ENCODE results near the gene TRIM41. TPM values are rescaled to one million over a fixed set of nuclear protein-coding genes. Genes with fewer than 3 reads are reported as not detected.

TRIM41 gene
- total and polyA plus RNA-seq, 9 of the 15 experiments (the other 6 are each of a cell fraction or from before 2014, with no cell fraction given): 1.8 to 47.6 (median 20.9) TPM

- TF ChIP-seq RBM25 (IDR thresholded peaks at IDR 0.05; ENCODE audit: low read depth, low read length, severe bottlenecking): no peak
- TF ChIP-seq ZKSCAN8 (CRISPR knock-in tag; IDR thresholded peaks at IDR 0.05): no peak
- TF ChIP-seq EGR1 (conservative IDR thresholded peaks at IDR 0.05): no peak
- no peak for TF ChIP-seq ARID3B (CRISPR knock-in tag; IDR thresholded peaks at IDR 0.05; ENCODE audit: borderline replicate concordance)
- TF ChIP-seq SRF (CRISPR knock-in tag; IDR thresholded peaks at IDR 0.05): no peak
- TF ChIP-seq DPF2 (IDR thresholded peaks at IDR 0.05): no peak
- no peak for TF ChIP-seq YBX1 (IDR thresholded peaks at IDR 0.05)
- no peak for TF ChIP-seq CHCHD3 (CRISPR knock-in tag; IDR thresholded peaks at IDR 0.05)
- TF ChIP-seq, protein P1, sequence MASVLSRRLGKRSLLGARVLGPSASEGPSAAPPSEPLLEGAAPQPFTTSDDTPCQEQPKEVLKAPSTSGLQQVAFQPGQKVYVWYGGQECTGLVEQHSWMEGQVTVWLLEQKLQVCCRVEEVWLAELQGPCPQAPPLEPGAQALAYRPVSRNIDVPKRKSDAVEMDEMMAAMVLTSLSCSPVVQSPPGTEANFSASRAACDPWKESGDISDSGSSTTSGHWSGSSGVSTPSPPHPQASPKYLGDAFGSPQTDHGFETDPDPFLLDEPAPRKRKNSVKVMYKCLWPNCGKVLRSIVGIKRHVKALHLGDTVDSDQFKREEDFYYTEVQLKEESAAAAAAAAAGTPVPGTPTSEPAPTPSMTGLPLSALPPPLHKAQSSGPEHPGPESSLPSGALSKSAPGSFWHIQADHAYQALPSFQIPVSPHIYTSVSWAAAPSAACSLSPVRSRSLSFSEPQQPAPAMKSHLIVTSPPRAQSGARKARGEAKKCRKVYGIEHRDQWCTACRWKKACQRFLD (CRISPR knock-in tag; IDR thresholded peaks at IDR 0.05): no peak
- peak; percentile 57; the same call in 1 of the 2 replicates for TF ChIP-seq SMC3 (conservative IDR thresholded peaks at IDR 0.05; ENCODE audit: insufficient read depth, low read depth, low read length)
- no peak for TF ChIP-seq NELFE (IDR thresholded peaks at IDR 0.05; ENCODE audit: insufficient read depth, insufficient read length)
- TF ChIP-seq, protein P2, sequence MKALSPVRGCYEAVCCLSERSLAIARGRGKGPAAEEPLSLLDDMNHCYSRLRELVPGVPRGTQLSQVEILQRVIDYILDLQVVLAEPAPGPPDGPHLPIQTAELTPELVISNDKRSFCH (CRISPR knock-in tag; IDR thresholded peaks at IDR 0.05): no peak
- TF ChIP-seq, protein P2 (tag; IDR thresholded peaks at IDR 0.05): no peak
- no peak for TF ChIP-seq KAT2B (IDR thresholded peaks at IDR 0.05; ENCODE audit: low read depth, low read length)
- no peak for TF ChIP-seq CTCFL (IDR thresholded peaks at IDR 0.05; ENCODE audit: borderline replicate concordance, insufficient read depth, low read depth, low read length, poor library complexity, severe bottlenecking)
- TF ChIP-seq, protein P3, sequence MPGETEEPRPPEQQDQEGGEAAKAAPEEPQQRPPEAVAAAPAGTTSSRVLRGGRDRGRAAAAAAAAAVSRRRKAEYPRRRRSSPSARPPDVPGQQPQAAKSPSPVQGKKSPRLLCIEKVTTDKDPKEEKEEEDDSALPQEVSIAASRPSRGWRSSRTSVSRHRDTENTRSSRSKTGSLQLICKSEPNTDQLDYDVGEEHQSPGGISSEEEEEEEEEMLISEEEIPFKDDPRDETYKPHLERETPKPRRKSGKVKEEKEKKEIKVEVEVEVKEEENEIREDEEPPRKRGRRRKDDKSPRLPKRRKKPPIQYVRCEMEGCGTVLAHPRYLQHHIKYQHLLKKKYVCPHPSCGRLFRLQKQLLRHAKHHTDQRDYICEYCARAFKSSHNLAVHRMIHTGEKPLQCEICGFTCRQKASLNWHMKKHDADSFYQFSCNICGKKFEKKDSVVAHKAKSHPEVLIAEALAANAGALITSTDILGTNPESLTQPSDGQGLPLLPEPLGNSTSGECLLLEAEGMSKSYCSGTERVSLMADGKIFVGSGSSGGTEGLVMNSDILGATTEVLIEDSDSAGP (CRISPR knock-in tag; IDR thresholded peaks at IDR 0.05): no peak
- peak; percentile 19; the same call in 1 of the 2 replicates for TF ChIP-seq ARID2 (IDR thresholded peaks at IDR 0.05)
- TF ChIP-seq ZNF445 (CRISPR knock-in tag; IDR thresholded peaks at IDR 0.05; ENCODE audit: low read depth): no peak
- 0 out of 2 replicates have a peak, but pooled peaks have one; percentile 22 for TF ChIP-seq ZNF24 (IDR thresholded peaks at IDR 0.05)
- no peak for TF ChIP-seq NCOA4 (IDR thresholded peaks at IDR 0.05; ENCODE audit: partially characterized antibody)
- no peak for TF ChIP-seq NBN (IDR thresholded peaks at IDR 0.05; ENCODE audit: low read depth)
These were observed 41.2 kb upstream of the TRIM41 start (continued) for GRCh38 chr5:181181650-181182565.

Data from K562 (cell line).